A549 treated with ZK216348 at 1 μM for 4 hours (cell line): ENCODE results near the gene RPL32. TPM values are rescaled to one million over a fixed set of nuclear protein-coding genes. Genes with fewer than 3 reads are reported as not detected.

Experiments used
- total RNA-seq: library from RNA; stranded (reverse); fragments of 200-300 nt; extraction: Qiagen RNA extraction; gene quantifications from 5 replicates; pipeline ENCODE4 v1.2.3, GENCODE V29; 2022; ENCODE audit warnings: low read depth

Gene RPL32
- total RNA-seq, result 2,169 to 2,770 TPM (median 2,321 TPM) in 5 replicates

DNA sequence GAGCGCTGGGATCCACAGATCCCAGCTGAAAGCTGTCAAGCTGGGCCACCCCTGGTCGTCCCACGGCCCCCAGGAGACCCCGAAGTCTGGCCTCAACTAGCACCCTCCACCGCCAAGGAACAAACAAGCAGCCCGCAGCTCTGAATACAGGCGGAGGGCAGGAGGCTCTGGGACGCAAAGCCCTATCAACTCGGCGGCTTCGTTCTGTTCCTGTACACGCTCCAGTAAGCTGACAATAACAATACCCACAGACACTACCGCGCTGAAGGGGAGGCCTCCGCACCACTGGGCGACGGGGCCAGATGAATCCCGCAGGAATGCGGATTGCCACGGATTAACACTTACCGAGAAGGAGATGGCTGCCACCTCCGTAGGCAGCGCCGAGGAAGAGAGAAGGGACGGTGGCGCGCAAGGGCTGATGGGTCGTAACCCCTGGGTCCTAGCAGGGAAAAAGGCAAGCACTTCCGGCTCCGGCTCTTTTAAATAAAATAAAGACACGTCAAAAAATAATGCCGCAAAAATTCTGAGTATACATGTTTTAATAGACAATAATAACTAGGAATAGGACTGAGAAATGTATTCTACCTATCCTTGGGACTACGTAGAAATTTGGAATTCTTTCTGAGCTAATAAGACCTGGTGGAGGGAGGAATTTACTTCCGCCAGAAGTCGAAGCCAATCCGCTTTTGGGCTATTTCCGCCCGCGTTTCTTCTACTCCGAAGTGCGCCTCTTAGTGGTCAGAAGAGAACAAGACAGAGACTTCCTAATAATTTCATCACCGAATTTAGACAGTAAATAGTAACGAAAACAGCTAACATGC, at the start of gene RPL32:
Gene RPL32 (minus strand): TSS at position 417 of the 821 bp plus-strand sequence. CDS start 1,328 bp downstream, outside the sequence.

DNA sequence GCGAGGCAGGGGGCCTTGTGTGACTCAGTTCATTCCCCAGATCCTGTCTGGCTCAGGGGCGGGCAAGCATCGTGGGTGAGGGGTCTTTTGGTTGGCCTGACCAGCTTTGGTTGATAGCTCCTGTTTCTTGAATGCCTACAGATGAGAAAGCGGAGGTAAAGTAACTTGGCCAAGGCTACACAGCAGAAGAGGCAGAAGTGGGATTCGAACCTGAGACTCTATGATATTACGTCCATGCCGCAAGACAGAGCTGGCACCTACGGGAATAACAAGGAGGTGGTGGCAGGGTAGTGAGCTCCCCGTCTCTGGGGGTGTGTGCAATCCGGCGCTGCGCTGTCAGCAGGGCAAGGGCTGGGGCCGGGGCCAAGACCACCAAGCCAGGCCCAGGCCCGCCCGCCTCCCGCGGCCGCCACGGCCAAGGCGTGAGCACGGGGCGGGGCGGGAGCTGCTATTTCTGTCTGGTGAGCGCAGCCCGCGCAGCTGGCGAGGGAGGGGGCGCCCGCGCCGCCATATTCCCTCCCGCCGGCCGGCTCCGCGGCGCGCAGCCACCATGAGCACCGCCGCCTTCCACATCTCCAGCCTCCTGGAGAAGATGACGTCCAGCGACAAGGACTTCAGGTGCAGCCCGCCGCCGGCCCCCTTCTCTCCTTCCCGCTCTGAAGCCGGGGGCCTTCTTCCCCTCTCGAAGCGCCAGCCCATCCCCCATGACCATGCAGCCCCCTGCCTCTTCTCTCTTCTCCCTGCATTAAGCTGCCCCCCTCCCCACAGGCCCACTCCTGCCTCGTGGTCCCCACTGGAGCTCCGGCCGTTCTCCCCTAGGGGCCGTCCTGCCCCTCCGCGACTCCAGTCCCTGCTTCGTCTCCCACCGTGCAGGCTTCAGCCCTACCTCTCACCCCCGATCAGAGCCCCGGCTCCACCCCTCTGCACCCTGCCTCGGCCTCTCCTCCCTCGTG, 44.9 kb downstream of the RPL32 start, which contains the start of gene CAND2:
Gene CAND2 (plus strand): TSS at position 510 of the 953 bp plus-strand sequence. CDS start 41 bp downstream, at position 551.

Other genes starting within 250 kb of the RPL32 start
- gene RAF1, start 177.4 kb downstream of the RPL32 start, total RNA-seq, result 55.9 to 65.4 TPM (median 61.8 TPM) in 5 replicates
- gene TMEM40, start 82.3 kb downstream of the RPL32 start, total RNA-seq, result 0.12 to 0.81 TPM (median 0.40 TPM) in 4 of 5 replicates, not detected in the other
- 0.31 to 1.2 TPM (median 0.54 TPM) in 5 replicates for gene CAND2, start 44.9 kb downstream of the RPL32 start, total RNA-seq
- 11.4 to 20.9 TPM (median 17.6 TPM) in 5 replicates for gene IQSEC1, start 231.9 kb upstream of the RPL32 start, total RNA-seq